Measurements from ENCODE around the gene CALML4.

The CALML4 gene

GRCh38 chr15:68191555-68191954, 13.6 kb downstream of the CALML4 start:
- H3K27me3 ChIP-seq (ENCODE audit: insufficient read depth, low read length) = no peaks in the 10 kb centered on the region
- no peaks in the 10 kb centered on the region for H3K9me3 ChIP-seq (ENCODE audit: low read length)
- no peak overlapping the region for H3K4me2 ChIP-seq (ENCODE audit: low read length)
- H3K9me2 ChIP-seq (ENCODE audit: low read depth, low read length) = no peaks in the 10 kb centered on the region
- peak overlapping the region; percentile 29 for H3K27ac ChIP-seq (ENCODE audit: low read depth, low read length, poor library complexity, severe bottlenecking)
- H3K36me3 ChIP-seq (ENCODE audit: insufficient read depth, low read length) = peaks cover 68% of the 10 kb centered on the region
- TF ChIP-seq EZH2 (IDR thresholded peaks at IDR 0.05; ENCODE audit: borderline replicate concordance, low read length) = no peak
- no peak for TF ChIP-seq CTCF (IDR thresholded peaks at IDR 0.05; ENCODE audit: low read length)
- H3K79me2 ChIP-seq (ENCODE audit: insufficient read depth, low read length) = no peaks in the 10 kb centered on the region
- peaks cover 38% of the 10 kb centered on the region for H3K4me1 ChIP-seq (ENCODE audit: insufficient read depth, low read length, severe bottlenecking)
- no peaks in the 10 kb centered on the region for H4K20me1 ChIP-seq (ENCODE audit: insufficient read depth, low read length)
- H2AFZ ChIP-seq (ENCODE audit: low read length) = no peak overlapping the region
- H3K4me3 ChIP-seq (ENCODE audit: low read depth, low read length, poor library complexity, severe bottlenecking) = no peak overlapping the region
- H3K9ac ChIP-seq (ENCODE audit: low read length) = no peak overlapping the region
- H3F3A ChIP-seq (ENCODE audit: insufficient read depth, low read length) = no peaks in the 10 kb centered on the region

- Histone ChIP-seq H3K4me3 (ENCODE audit: low read depth, low read length, poor library complexity, severe bottlenecking) (no peak overlapping the region), H3K4me1 (ENCODE audit: insufficient read depth, low read length, severe bottlenecking) (peaks cover 38% of the 10 kb centered on the region), H4K20me1 (ENCODE audit: insufficient read depth, low read length) (no peaks in the 10 kb centered on the region), H3K27ac (ENCODE audit: low read depth, low read length, poor library complexity, severe bottlenecking) (peak overlapping the region; percentile 56), H2AFZ (ENCODE audit: low read length) (no peak overlapping the region), H3K79me2 (ENCODE audit: insufficient read depth, low read length) (no peaks in the 10 kb centered on the region), H3K9me2 (ENCODE audit: low read depth, low read length) (no peaks in the 10 kb centered on the region), H3K9ac (ENCODE audit: low read length) (no peak overlapping the region), H3K36me3 (ENCODE audit: insufficient read depth, low read length) (peaks cover 76% of the 10 kb centered on the region), H3K9me3 (ENCODE audit: low read length) (no peaks in the 10 kb centered on the region), H3F3A (ENCODE audit: insufficient read depth, low read length) (no peaks in the 10 kb centered on the region), H3K27me3 (ENCODE audit: insufficient read depth, low read length) (no peaks in the 10 kb centered on the region), H3K4me2 (ENCODE audit: low read length) (no peak overlapping the region)
- TF ChIP-seq EZH2 (IDR thresholded peaks at IDR 0.05; ENCODE audit: borderline replicate concordance, low read length) (no peak), CTCF (IDR thresholded peaks at IDR 0.05; ENCODE audit: low read length) (no peak)
Observed at GRCh38 chr15:68190048-68190447, 15.1 kb downstream of the CALML4 start.

- Histone ChIP-seq H3K9me3 (ENCODE audit: low read length) (no peaks in the 10 kb centered on the region), H3K79me2 (ENCODE audit: insufficient read depth, low read length) (no peaks in the 10 kb centered on the region), H3K4me3 (ENCODE audit: low read depth, low read length, poor library complexity, severe bottlenecking) (no peak overlapping the region), H3F3A (ENCODE audit: insufficient read depth, low read length) (no peaks in the 10 kb centered on the region), H2AFZ (ENCODE audit: low read length) (no peak overlapping the region), H3K4me2 (ENCODE audit: low read length) (no peak overlapping the region), H3K9me2 (ENCODE audit: low read depth, low read length) (no peaks in the 10 kb centered on the region), H4K20me1 (ENCODE audit: insufficient read depth, low read length) (no peaks in the 10 kb centered on the region), H3K4me1 (ENCODE audit: insufficient read depth, low read length, severe bottlenecking) (peaks cover 38% of the 10 kb centered on the region), H3K27ac (ENCODE audit: low read depth, low read length, poor library complexity, severe bottlenecking) (peak overlapping the region; percentile 56), H3K36me3 (ENCODE audit: insufficient read depth, low read length) (peaks cover 88% of the 10 kb centered on the region), H3K27me3 (ENCODE audit: insufficient read depth, low read length) (no peaks in the 10 kb centered on the region), H3K9ac (ENCODE audit: low read length) (no peak overlapping the region)
- TF ChIP-seq CTCF (IDR thresholded peaks at IDR 0.05; ENCODE audit: low read length) (no peak), EZH2 (IDR thresholded peaks at IDR 0.05; ENCODE audit: borderline replicate concordance, low read length) (no peak)
Observed at GRCh38 chr15:68188647-68189046, 16.5 kb downstream of the CALML4 start.

Measured in OCI-LY1 (cell line).